ENCODE data around the gene TUBA3D. TPM values are rescaled to one million over a fixed set of nuclear protein-coding genes. Genes with fewer than 3 reads are reported as not detected.
"Not testable (repeated sequence)": the region's sequence is repeated elsewhere in the genome, so short reads cannot be mapped to it uniquely, and the experiment has no call there.

Gene TUBA3D
- total RNA-seq, 1 donor from 2014 or later = not detected

DNA sequence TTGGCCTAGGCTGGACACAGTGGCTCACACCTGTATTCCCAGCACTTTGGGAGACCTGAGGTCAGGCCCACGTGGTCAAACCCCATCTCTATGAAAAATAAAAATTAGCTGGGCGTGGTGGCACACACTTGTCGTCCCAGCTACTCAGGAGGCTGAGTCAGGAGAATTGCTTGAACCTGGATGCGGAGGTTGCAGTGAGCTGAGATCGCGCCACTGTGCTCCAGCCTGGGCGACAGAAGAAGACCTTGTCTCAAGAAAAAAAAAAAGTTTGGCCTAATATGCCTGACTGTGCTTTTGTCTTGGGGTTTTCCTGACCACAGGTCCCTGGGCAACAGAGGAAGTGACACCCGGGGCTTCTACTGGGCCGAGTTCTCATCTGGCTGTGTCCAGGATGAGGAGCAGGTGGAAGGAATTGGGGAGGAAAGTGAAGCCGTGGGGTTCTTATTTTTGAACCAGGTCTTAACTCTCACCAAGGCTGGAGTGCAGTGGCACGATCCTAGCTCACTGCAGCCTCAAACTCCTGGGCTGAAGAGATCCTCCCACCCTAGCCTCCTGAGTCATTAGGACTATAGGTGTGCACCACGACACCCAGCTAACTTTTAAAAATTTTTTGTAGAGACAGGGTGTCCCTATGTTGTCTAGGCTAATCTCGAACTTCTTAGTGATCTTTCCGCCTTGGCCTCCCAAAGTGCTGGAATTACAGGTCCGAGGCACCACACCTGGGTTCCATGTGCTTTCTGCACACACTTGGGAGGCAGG, 38.7 kb downstream of the TUBA3D start:
- not testable (repeated sequence) for DNase-seq (ENCODE audit: low spot score)

DNA sequence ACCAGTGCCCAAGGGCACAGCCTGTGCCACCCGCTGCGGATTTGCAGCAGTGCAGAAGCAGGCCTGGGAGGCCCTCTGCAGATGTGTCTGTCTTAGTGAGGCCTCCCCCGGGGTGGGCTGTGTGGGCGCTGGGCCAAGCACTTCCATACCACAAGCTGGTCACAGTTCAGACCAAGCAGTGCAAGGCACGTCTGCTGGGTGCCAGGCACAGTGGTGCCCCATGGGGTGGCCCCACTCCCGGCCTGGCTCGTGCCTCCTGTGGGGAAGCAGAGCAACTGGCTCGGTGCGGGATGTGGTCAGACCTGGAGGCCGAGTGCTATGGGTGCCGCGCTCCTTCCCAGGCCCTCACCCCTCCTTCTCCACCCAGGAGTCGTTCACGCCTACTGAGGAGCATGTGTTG, 39.3 kb downstream of the TUBA3D start:
- DNase-seq (ENCODE audit: low spot score) = not testable (repeated sequence)

DNA sequence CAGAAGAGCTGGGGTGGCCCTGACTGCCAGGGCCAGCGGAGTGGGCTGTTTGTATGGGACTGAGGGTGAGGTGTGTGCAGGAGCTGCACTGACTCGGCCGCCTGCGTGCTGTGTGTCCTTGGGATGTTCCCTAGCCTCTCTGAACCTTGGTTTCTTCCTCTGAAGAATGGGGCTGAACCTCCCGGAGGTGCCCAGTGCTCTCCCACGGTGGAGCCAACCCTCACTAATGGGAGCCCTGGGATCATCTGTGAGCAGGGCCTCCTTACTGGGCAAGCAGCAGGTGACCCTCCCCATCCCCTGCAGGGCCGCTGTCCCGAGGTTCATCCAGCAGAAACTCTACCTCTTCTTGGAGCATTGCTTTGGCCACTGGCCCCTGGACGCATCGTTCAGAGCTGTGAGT, 40.1 kb downstream of the TUBA3D start:
- DNase-seq (ENCODE audit: low spot score) = no peak

DNA sequence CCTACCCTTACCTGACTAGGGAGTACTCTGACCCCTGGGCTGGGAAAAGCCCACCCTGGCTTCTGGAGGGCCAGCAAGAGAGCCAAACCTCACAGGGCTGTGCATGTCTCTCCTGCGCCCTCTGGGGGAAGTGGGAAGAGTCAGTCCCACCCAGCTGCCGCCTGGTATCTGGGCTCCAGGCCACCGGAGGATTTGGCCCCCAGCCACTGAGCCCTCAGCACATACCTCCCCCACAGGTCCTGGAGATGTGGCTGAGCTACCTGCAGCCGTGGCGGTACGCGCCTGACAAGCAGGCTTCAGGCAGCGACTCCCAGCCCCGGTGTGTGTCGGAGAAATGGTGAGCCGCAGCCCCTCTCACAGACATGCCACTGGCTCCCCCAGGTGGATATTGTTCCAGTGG, 40.7 kb downstream of the TUBA3D start:
- DNase-seq (ENCODE audit: low spot score) = not testable (repeated sequence)

DNA sequence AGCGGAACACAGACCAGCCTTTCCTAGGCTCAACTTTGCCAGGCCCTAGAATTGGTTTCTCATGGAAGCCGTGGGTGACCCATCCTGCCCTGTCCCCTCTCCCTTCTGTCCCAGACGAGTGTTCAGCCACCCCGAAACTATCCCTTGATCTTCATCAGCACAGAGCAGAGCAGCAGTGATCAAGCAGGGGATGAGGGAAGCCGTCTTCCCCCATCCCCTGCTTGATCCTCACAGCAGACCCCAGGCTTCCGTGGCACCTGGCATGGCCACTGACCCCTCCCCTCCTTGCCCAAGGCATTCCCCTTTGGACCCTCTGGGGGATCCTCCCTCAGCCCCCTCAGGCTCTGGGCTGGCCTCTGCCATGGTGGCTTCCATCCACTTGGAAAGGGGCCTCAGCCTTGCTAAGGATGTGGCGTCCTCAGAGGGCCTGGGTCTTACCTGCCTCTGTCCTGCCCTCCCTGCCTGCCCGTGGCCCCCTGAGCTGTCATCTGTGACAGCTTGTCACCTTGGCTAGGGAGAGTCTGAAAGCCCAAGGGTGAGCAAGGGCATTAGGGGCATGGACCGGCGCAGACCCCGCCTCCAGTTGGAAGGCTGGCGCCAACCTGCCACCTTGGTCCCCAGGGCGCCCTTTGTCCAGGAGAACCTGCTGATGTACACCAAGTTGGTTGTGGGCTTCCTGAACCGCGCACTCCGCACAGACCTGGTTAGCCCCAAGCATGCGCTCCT, 41.4 kb downstream of the TUBA3D start:
- DNase-seq (ENCODE audit: low spot score) = no peak

DNA sequence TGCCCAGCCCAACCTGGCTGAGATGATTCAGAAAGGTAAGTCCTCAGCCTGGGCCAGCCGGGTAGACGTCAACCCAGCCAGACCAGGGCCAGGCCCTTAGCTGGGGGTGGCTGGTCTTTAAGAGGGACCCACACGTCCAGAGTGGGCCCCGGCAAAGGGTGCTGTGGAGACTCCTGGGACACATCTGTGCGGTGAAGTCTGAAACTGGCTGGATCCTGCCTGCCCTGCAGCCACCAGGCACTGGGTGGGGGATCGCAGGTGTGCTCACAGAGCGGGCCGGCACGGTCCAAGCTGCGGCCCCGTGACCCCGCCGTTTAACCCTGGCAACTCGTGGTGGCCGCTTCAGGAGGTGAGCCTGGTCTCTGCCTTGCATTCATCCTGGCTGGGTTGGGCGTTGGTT, 41.9 kb downstream of the TUBA3D start:
- not testable (repeated sequence) for DNase-seq (ENCODE audit: low spot score)

DNA sequence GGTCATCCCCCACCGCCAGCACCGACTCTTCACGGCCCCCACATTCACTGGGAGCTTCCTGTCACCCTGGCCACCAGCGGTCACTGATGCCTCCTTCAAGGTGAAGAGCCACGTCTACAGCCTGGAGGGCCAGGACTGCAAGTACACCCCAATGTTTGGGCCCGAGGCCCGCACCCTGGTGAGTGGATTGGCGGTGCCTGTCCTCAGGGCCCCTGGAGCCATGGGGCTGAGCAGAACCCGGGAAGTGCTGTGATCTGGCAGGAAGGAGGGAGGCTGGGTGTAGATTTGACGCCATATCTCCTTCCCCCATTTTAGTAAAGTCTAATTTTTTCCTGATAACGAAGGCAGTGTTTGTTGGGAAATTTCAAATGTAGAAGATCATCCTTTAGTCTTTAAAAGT, 42.6 kb downstream of the TUBA3D start:
- DNase-seq (ENCODE audit: low spot score) = not testable (repeated sequence)

DNA sequence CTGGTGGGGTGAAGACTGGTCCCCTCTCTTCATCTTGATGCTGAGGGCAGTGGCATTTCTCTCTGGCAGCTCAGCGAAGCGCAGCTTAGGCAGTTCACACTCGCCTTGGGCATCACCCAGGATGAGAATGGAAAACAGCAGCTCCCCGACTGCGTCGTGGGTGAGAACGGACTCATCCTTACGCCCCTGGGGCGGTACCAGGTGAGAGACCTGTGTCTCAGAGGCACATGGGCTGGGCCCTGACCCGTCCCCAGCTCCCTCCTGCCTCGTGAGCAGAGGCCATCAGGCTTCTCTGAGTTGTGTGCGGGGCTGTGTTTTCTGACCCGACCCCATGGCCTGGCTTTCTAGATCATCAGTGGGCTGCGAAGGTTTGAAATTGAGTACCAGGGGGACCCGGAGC, 43.5 kb downstream of the TUBA3D start:
- DNase-seq (ENCODE audit: low spot score) = no peak

DNA sequence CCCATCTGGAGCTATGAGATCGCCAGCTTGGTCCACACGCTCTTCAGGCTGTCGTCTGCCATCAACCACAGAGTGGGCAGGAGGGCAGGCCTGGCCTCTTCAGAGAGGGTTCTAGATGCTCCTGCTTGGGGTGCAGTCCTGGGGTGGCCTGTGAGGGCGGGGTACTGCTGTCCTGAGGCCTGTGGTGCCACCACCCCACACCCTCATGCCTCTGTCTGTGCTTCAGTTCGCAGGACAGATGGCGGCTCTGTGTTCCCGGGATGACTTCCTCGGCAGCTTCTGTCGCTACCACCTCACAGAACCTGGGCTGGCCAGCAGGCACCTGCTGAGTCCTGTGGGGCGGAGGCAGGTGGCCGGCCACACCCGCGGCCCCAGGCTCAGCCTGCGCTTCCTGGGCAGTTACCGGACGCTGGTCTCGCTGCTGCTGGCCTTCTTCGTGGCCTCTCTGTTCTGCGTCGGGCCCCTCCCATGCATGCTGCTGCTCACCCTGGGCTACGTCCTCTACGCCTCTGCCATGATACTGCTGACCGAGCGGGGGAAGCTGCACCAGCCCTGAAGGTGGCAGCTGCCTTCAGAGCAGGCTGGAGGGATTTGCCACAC, 44.1 kb downstream of the TUBA3D start:
- DNase-seq (ENCODE audit: low spot score) = not testable (repeated sequence)

DNA sequence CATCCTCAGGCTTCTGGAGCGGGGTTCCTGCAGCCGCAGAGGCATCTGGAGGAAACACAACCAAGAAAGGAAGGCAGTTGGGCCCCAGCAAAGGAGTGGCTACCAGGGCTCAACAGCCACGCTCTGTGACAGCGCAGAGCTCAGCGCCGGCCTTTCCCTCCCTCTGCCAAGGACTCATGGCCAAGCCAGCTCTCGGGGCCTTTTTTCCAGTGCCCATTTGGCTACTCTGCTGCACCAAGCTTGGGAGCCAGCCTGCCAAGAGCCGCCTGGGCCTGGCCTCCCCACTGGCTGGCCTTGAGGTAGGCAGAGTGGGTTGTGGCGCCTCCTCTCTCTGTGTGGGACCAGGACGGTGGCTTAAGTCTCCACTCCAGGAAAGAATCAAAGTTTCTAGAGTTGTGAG, 44.6 kb downstream of the TUBA3D start:
- no peak for DNase-seq (ENCODE audit: low spot score)

DNA sequence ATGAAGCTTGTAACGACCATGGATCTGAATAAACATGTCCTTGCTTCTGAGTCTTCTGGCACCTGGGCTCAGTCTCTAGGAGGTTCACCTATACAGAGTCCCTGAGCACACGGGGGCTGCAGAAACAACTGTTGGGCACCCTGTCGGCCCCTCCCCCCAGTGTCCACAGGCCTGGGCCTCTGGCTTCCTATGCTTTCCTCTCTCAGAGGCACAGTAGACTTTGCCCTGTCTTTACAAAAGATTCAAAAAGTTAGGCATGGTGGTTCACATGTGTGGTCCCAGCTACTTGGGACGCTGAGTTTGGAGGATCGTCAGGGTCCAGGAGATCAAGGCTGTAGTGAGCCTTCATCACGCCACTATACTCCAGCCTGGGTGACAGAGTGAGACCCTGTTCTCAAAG, 45.6 kb downstream of the TUBA3D start:
- not testable (repeated sequence) for DNase-seq (ENCODE audit: low spot score)

DNA sequence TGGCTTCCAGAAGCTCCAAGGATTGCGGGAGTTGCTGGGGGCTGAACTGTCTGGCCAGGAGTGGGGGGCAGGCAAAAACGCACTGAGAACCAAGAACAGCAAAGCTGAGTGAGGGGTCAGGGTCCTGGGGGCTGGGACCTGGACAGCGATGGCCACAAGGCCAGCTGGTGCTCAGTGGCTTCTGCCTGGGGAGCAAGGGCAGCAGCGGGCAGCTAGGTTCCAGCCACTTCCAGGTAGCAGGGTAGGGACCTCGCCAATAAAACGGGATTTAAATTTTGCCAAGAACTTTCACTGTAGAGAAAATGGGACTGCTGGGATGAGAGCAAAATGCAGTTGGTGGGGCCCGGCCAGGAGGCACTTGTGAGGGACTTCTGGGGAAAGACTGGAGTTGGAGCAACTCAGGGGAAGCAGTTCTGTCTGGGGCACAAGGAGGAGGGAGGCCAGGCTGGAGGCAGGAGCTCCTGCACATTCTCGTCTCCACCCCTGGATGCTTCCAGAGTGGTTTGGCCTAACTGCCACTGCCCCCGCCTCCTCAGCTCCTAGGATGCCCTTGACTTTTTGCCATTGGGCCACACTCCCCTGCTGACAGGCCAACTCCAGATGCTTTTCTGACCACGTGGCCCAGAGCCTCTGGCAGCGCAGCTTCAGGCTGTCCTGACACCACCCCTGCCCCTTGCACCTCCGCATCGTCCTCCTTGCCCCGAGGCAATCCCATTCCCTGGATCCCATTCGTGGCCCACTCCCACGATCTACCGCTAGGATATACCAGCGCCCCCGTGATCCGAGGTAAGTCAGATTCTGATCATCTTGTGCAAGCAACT, 46.3 kb downstream of the TUBA3D start:
- no peak for DNase-seq (ENCODE audit: low spot score)

DNA sequence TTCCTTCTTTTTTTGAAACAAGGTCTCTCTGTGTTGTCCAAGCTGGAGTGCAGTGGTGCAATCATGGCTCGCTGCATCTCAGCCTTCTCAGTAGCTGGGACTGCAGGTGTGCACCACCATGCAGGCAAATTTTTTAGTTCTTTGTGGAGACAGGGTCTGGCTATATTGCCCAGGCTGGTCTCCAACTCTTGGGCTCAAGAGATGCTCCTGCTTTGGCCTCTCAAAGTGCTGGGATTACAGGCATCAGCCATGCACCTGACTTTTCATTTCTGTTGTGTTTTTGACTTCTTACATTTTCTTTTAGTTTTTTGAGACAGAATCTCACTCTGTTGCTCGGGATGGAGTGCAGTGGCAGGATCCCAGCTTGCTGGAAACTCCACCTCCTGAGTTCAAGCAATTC, 49.3 kb downstream of the TUBA3D start:
- not testable (repeated sequence) for DNase-seq (ENCODE audit: low spot score)

DNA sequence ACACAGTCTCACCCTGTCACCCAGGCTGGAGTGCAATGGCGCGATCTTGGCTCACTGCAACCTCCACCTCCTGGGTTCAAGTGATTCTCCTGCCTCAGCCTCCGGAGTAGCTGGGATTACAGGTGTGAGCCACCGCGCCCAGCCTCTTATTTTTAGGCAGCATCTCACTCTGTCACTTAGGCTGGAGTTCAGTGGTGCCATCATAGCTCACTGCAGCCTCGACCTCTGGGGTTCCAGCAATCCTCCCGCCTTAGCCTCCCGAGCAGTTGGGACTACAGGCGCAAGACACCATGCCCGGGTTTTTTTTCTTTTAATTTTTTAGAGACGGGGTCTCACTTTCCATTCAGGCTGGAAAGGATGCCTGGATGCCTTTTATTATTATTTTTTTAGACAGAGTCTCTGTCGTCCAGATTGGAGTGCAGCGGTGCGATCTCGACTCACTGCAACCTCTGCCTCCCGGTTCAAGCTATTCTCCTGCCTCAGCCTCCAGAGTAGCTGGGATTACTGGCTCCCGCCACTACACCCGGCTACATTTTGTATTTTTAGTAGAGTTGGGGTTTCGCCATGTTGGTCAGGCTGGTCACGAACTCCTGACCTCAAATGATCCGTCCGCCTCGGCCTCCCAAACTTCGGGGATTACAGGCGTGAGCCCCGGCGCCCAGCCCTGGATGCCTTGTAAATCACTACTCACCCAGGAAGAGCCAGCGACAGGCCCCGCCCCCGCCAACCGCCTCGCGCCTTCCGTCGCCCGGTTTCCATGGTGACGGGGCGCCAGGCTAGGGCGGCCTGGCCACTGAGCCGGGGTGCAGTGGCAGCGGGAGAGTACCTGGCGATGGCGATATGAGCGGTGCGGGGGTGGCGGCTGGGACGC, 51.4 kb downstream of the TUBA3D start, which contains the start of gene CCDC74A:
Gene CCDC74A (plus strand): TSS at position 758 of the 871 bp plus-strand sequence. CDS start 83 bp downstream, at position 841.
- peak; percentile 77 for DNase-seq (ENCODE audit: low spot score)

DNA sequence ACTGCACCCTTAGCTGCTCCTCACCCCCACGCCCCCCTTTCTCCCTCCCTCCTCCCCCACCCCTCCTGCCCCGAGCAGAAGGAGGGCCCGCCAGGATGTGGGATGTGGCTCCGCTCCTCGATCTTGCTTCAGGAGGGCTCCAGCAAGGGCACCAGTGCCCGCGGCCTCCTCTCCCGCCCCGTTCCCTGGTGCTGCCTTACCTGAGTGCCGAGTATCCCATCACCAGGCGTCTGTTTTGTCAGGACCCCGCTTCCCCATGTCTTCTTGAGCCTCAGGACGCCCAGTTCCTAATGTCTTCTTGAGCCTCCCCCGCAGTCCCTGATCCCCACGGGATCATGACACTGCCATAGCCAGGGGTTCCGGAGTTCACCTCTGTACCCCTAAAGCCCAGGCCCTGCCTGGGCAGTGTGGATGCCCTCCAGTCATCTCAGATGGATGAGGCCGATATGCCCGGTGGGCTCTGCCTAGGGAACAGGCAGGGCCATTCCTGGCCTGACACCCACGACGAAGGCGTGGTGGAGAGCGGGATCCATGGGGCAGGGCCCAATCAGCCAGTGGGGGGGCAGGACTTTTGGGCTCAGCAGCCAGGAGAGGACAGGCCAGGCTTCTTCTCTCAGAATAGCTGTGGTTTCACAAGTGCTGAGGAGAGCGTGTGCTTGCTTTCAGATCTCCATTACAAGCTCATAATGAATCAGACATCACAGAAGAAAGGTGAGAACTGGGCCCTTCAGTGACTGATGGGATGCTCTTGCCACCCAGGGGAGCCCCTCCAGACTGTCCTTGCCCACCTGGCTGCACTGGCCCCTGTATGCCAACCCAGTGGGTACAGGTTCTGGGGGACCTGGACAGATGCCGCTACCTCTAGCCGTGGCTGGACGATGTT, 53.3 kb downstream of the TUBA3D start:
- peak; percentile 6 for DNase-seq (ENCODE audit: low spot score)

DNA sequence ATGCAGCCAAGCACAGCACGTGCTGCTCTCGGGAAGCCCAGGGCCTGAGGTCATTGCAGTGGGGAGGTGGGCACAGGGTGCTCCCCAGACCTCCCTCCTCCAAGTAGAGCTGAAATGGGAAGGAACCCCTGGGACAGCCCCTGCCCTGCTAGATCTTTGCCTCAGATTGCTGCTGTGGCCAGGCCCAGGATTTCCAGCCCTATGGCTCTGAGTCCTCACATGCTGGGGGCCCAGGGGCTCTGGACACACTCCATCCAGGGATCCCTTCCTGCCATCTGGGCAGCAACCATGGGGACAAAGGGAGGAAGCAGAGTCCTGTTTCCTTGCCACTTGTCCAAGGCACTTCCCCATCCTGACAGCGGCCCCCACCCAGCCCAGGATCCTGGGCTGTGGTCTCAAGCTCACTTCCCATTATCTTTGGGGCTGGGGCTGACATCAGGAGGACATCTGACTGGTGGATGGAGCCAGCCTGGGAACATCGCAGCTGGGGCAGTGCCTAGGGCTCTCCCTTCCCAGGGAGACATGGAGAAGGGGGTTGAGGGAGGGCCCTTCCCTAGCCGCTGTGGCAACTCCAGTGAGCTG, 54.0 kb downstream of the TUBA3D start:
- DNase-seq (ENCODE audit: low spot score) = not testable (repeated sequence)

DNA sequence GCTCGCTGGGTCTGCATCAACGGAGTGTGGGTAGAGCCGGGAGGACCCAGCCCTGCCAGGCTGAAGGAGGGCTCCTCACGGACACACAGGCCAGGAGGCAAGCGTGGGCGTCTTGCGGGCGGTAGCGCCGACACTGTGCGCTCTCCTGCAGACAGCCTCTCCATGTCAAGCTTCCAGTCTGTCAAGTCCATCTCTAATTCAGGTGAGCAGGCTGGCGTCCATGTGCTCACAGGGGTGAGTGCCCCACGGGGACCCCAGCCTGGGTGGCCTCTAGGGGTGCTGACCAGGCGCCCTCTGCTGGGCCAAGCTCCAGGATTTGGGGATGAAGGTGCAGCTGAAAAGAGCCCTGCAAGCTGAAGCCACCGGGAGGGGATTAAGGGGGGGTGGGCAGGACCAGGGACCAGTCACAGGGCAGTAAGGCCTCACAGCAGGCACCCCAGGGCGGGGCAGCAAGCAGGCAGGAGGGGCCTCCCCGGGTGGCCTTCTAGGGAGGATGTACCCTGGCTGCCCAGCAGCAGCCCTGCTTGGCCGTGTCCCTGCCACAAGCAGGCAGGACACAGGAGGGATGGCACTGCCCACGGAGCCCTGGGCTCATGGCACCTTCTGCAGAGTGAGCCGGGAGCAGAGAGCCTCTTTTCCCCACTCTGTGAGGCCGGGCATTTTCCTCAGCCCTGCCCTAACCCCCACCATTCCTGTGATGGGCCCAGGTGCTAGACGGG, 54.9 kb downstream of the TUBA3D start:
- not testable (repeated sequence) for DNase-seq (ENCODE audit: low spot score)

DNA sequence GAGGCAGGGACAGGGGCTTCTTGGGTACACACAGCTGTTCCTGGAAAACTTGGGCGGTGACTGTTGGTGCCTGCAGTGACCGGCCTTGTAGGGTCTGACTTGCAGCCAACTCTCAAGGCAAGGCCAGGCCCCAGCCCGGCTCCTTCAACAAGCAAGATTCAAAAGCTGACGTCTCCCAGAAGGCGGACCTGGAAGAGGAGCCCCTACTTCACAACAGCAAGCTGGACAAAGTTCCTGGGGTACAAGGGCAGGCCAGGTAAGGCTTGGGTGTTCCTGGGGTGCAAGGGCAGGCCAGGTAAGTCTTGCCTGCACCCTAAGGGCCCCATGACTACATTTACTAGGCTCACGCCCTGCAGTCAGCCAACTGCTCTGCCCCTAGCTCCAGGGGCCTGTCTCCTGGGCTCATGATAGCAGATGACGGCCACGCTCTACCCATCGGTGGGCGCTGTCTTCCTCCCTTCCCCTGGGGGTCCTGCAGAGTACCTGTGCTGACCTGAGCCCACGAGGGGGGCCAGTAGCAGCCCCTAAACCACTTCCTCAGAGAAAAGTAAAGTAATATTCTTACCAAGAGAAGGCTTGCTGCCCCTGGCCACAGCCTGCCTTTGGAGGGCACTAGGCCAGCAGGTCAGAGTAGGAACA, 55.7 kb downstream of the TUBA3D start:
- not testable (repeated sequence) for DNase-seq (ENCODE audit: low spot score)
